ENCODE measurements around the gene MYO1H.

The MYO1H gene

GRCh38 chr12:109475993-109476806 is 128.5 kb downstream of the MYO1H start:
- peak overlapping the region; percentile 99 for H3K4me3 Mint-ChIP-seq
- no peaks in the 10 kb centered on the region for H3K27me3 Mint-ChIP-seq
- peaks cover 40% of the 10 kb centered on the region for H3K4me1 Mint-ChIP-seq
- H3K27ac Mint-ChIP-seq (ENCODE audit: low read depth): peak overlapping the region; percentile 98
- peaks cover 11% of the 10 kb centered on the region for H3K36me3 Mint-ChIP-seq (ENCODE audit: insufficient read depth)
- no peaks in the 10 kb centered on the region for H3K9me3 Mint-ChIP-seq
- DNase-seq (ENCODE audit: low spot score in 2 of 2) (no peak), ATAC-seq (replicated peaks; ENCODE audit: extremely low read depth, poor library complexity, severe bottlenecking) (no peak)

DNA sequence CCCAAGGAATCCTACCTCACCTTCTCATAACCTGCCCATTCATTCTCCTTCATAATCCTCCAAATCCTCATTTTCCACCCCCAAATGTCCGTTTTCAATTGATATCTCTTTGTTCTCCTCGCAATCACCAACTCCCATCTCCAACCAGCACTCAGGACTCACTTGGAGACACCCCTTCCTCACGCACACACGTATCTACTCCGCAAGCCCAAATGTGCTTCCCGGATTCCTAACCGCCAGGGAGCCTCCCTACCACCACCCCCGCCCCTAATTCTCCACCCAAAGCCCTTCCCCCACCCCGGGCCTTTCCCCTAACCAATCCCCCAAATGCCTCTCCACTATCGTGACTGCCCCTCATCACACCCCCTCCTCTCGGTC is 129.1 kb downstream of the MYO1H start:
- no peaks in the 10 kb centered on the region for H3K27me3 Mint-ChIP-seq
- H3K36me3 Mint-ChIP-seq (ENCODE audit: insufficient read depth): peaks cover 11% of the 10 kb centered on the region
- ATAC-seq (replicated peaks; ENCODE audit: extremely low read depth, poor library complexity, severe bottlenecking) (peak; percentile 9), DNase-seq (ENCODE audit: low spot score in 2 of 2) (no peak)
- peak overlapping the region; percentile 99 for H3K4me3 Mint-ChIP-seq
- H3K27ac Mint-ChIP-seq (ENCODE audit: low read depth): peak overlapping the region; percentile 98
- H3K9me3 Mint-ChIP-seq: no peaks in the 10 kb centered on the region
- H3K4me1 Mint-ChIP-seq: peaks cover 40% of the 10 kb centered on the region

GRCh38 chr12:109477185-109477962 is 129.7 kb downstream of the MYO1H start, which contains the start of the genes KCTD10 and UBE3B:
TSS of gene KCTD10 (minus strand) at chr12:109477300. CDS start at chr12:109477262, 38 bp downstream.
TSS of gene UBE3B (plus strand) at chr12:109477634. CDS start at chr12:109483552, 5,918 bp downstream.
- Mint-ChIP-seq H3K36me3 (ENCODE audit: insufficient read depth) (peaks cover 11% of the 10 kb centered on the region), H3K27me3 (no peaks in the 10 kb centered on the region), H3K4me3 (peak within 1 kb of the TSS; percentile 99), H3K9me3 (no peaks in the 10 kb centered on the region), H3K27ac (ENCODE audit: low read depth) (peak within 1 kb of the TSS; percentile 98), H3K4me1 (peaks cover 40% of the 10 kb centered on the region)
- ATAC-seq (replicated peaks; ENCODE audit: extremely low read depth, poor library complexity, severe bottlenecking) (peak; percentile 96), DNase-seq (ENCODE audit: low spot score in 2 of 2) (peak; percentile 81 to 87)

DNA sequence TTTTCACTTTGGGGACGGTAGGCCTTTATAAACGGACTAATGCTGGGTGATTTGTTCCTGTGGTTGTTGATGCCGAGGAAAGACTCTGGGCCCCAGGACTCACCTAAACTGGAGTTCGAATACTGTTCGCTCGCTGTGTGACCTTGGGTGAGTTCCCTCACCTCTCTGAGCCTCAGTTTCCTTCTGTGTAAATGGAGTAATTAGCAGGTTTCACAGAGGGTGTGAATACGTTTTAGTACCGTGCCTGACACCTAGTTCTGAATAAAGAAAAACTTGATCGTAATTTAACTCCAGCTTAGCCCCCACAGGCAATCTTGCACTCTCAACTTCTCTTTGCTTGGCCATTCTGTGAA is 130.2 kb downstream of the MYO1H start:
- no peaks in the 10 kb centered on the region for H3K9me3 Mint-ChIP-seq
- no peak for DNase-seq (ENCODE audit: low spot score in 2 of 2)
- H3K4me1 Mint-ChIP-seq: peaks cover 37% of the 10 kb centered on the region

GRCh38 chr12:109479761-109480160 is 132.1 kb downstream of the MYO1H start:
- H3K27me3 Mint-ChIP-seq: no peaks in the 10 kb centered on the region
- ATAC-seq (replicated peaks; ENCODE audit: extremely low read depth, poor library complexity, severe bottlenecking): no peak
- H3K9me3 Mint-ChIP-seq: no peaks in the 10 kb centered on the region
- no peak for DNase-seq (ENCODE audit: low spot score in 2 of 2)
- peaks cover 24% of the 10 kb centered on the region for H3K36me3 Mint-ChIP-seq (ENCODE audit: insufficient read depth)
- H3K27ac Mint-ChIP-seq (ENCODE audit: low read depth): peak overlapping the region; percentile 59
- peaks cover 29% of the 10 kb centered on the region for H3K4me1 Mint-ChIP-seq
- H3K4me3 Mint-ChIP-seq: no peak overlapping the region

More for the DNA sequence above, 130.2 kb downstream of the MYO1H start:
- ATAC-seq (replicated peaks; ENCODE audit: extremely low read depth, poor library complexity, severe bottlenecking): no peak
- Mint-ChIP-seq H3K36me3 (ENCODE audit: insufficient read depth) (peaks cover 11% of the 10 kb centered on the region), H3K27ac (ENCODE audit: low read depth) (peak overlapping the region; percentile 98), H3K27me3 (no peaks in the 10 kb centered on the region), H3K4me3 (peak overlapping the region; percentile 99)

DNA sequence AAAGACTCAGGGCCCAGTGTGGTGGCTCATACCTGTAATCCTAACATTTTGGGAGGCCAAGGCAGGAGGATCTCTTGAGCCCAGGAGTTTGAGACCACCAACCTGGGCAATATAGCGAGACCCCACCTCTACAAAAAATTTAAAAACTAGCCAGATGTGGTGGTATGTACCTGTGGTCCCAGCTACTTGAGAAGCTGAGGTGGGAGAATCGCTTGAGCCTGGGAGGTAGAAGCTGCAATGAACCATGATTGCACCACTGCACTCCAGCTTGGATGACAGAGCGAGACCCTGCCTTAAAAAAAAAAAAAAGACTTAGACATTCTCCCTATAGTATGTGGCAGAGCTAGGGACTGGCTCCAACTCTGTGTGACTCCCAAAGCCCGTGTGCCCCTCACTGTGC is 132.7 kb downstream of the MYO1H start:
- H3K27me3 Mint-ChIP-seq: no peaks in the 10 kb centered on the region
- DNase-seq (ENCODE audit: low spot score in 2 of 2) (no peak), ATAC-seq (replicated peaks; ENCODE audit: extremely low read depth, poor library complexity, severe bottlenecking) (no peak)
- H3K4me3 Mint-ChIP-seq: no peak overlapping the region
- no peaks in the 10 kb centered on the region for H3K9me3 Mint-ChIP-seq
- peaks cover 29% of the 10 kb centered on the region for H3K4me1 Mint-ChIP-seq
- H3K36me3 Mint-ChIP-seq (ENCODE audit: insufficient read depth): peaks cover 30% of the 10 kb centered on the region
- no peak overlapping the region for H3K27ac Mint-ChIP-seq (ENCODE audit: low read depth)

- no peak for ATAC-seq (replicated peaks; ENCODE audit: extremely low read depth, poor library complexity, severe bottlenecking)
- no peak overlapping the region for H3K4me3 Mint-ChIP-seq
- peaks cover 15% of the 10 kb centered on the region for H3K4me1 Mint-ChIP-seq
- peaks cover 43% of the 10 kb centered on the region for H3K36me3 Mint-ChIP-seq (ENCODE audit: insufficient read depth)
- H3K9me3 Mint-ChIP-seq: no peaks in the 10 kb centered on the region
- H3K27ac Mint-ChIP-seq (ENCODE audit: low read depth): no peak overlapping the region
- H3K27me3 Mint-ChIP-seq: no peaks in the 10 kb centered on the region
- no peak for DNase-seq (ENCODE audit: low spot score in 2 of 2)
Measured at GRCh38 chr12:109481863-109482262, 134.2 kb downstream of the MYO1H start.

DNA sequence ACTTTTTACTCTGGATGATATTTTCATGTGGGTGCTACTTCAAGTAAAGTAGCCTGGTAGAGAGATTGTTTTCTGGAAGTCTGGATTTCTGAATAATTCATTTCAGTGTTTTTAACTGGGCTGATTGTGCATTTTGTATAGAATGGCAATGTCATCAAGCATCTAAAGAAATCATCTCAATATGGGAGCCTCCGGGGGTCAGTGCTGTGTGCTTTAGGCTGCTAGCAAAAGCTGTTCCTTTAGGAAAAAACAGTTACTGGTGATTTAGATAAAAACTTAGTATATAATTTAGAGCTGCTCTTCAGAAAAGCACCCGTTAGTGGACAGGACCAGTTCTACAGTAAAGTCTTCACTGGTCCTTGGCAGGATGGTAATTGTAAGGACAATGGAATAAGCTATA is 134.8 kb downstream of the MYO1H start:
- Mint-ChIP-seq H3K4me1 (peaks cover 8% of the 10 kb centered on the region), H3K27ac (ENCODE audit: low read depth) (no peak overlapping the region), H3K36me3 (ENCODE audit: insufficient read depth) (peaks cover 41% of the 10 kb centered on the region), H3K27me3 (no peaks in the 10 kb centered on the region), H3K9me3 (no peaks in the 10 kb centered on the region), H3K4me3 (no peak overlapping the region)
- ATAC-seq (replicated peaks; ENCODE audit: extremely low read depth, poor library complexity, severe bottlenecking) (no peak), DNase-seq (ENCODE audit: low spot score in 2 of 2) (no peak)

DNA sequence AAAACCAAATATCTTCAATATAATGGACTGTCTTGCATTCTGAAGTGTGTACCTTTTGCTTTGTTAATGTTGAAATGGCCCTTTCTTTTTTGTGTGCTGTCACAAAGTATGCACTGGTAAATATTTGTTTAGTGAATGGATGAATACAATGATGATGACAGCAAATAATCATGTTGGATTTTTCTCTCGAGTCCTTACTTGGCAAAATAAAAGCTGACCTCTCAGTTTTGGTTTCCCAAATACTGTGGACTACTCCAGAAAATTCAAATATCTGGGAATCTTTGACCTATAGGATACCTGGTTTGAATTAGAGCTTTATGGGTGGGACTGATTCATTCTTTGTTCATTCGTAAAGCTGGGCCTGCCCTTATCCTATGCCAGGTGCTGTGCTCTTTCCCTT is 135.2 kb downstream of the MYO1H start:
- no peak overlapping the region for H3K4me3 Mint-ChIP-seq
- DNase-seq (ENCODE audit: low spot score in 2 of 2) (no peak), ATAC-seq (replicated peaks; ENCODE audit: extremely low read depth, poor library complexity, severe bottlenecking) (no peak)
- peaks cover 39% of the 10 kb centered on the region for H3K36me3 Mint-ChIP-seq (ENCODE audit: insufficient read depth)
- no peaks in the 10 kb centered on the region for H3K9me3 Mint-ChIP-seq
- H3K4me1 Mint-ChIP-seq: peaks cover 8% of the 10 kb centered on the region
- no peak overlapping the region for H3K27ac Mint-ChIP-seq (ENCODE audit: low read depth)
- H3K27me3 Mint-ChIP-seq: no peaks in the 10 kb centered on the region

DNA sequence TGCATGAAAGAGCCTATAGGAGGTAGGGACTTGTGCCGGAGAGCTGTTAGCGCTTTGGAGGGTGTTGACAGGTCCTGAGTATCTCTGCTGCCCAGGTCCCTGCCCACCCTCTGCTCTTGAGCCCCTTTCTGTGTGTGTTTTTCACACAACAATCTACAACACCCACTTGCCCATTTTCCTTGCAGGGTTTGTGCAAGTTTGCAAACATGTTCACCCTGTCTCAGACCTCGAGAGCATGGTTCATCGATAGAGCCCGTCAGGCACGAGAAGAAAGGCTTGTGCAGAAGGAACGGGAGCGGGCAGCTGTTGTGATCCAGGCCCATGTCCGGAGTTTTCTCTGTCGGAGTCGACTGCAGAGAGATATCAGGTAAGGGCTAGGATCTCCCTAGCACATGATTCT is 135.6 kb downstream of the MYO1H start:
- Mint-ChIP-seq H3K4me3 (no peak overlapping the region), H3K27ac (ENCODE audit: low read depth) (no peak overlapping the region), H3K9me3 (no peaks in the 10 kb centered on the region), H3K4me1 (peaks cover 8% of the 10 kb centered on the region), H3K27me3 (no peaks in the 10 kb centered on the region), H3K36me3 (ENCODE audit: insufficient read depth) (peaks cover 41% of the 10 kb centered on the region)
- DNase-seq (ENCODE audit: low spot score in 2 of 2) (no peak), ATAC-seq (replicated peaks; ENCODE audit: extremely low read depth, poor library complexity, severe bottlenecking) (no peak)

DNA sequence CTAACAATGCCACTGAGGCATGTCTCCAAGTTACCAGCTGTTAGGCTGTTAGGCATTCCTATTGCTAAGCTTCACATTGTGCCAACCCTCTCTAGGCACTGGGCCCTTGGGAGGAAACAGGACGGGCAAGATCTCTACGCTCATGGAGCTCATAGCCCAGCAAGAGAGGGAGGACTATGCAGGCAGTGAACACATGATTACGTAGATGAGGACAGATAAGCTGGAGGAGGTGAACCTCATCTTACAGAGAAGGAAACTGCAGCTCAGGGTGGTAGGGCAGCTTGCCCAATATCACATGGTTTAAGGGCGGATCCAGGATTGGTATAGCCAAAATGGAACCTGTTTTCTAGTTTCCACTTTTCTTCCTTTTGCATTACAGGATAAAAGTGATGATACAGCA is 137.5 kb downstream of the MYO1H start:
- DNase-seq (ENCODE audit: low spot score in 2 of 2) (no peak), ATAC-seq (replicated peaks; ENCODE audit: extremely low read depth, poor library complexity, severe bottlenecking) (no peak)
- Mint-ChIP-seq H3K9me3 (no peaks in the 10 kb centered on the region), H3K27me3 (no peaks in the 10 kb centered on the region), H3K4me3 (no peak overlapping the region), H3K27ac (ENCODE audit: low read depth) (no peak overlapping the region), H3K36me3 (ENCODE audit: insufficient read depth) (peaks cover 59% of the 10 kb centered on the region), H3K4me1 (no peaks in the 10 kb centered on the region)

DNA sequence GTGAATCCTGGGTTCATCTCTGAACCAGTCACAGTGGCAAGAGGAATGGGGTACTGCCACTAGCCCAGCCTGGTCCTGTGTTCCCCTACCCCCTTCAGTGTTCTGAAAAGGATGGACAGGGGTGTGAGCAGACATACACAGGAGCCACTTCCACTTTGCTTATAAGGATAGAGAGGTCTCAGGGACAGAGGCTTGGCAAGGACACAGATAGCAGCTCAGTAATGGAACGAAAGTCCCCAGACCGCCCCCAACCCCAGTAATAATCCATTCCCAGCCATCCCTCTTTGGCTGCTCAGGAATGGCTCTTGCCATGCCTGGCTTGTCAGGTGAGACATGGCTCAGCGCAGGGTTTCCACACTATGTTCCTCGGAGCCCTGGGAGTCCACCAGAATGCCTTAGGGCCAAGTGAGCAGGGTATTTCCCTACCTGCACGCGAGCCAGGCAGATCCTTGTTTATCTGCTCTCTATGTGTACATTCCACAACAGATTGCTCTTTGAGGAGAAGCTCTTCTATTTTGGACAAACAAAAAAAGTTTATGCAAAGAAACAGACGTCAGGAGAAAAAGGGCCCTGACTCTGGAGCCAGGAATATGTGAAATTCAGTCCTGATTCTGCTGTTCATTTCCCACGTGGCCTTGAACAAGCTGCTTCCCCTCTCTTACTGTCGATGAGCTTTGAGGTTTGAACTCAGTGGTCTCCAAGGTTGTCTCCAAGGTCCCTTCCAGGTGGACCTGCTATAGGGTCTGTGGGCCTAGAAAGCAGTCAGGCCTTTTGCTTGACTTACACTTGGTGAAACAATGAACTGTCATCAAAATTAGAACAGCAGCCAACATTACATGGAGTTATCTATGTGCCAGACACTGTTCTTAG is 139.7 kb downstream of the MYO1H start:
- ATAC-seq (replicated peaks; ENCODE audit: extremely low read depth, poor library complexity, severe bottlenecking): no peak
- Mint-ChIP-seq H3K27me3 (no peaks in the 10 kb centered on the region), H3K36me3 (ENCODE audit: insufficient read depth) (peaks cover 69% of the 10 kb centered on the region), H3K4me1 (no peaks in the 10 kb centered on the region), H3K9me3 (no peaks in the 10 kb centered on the region), H3K4me3 (no peak overlapping the region), H3K27ac (ENCODE audit: low read depth) (no peak overlapping the region)
- DNase-seq (ENCODE audit: low spot score in 2 of 2): no peak
